GM12878 (cell line): ENCODE data around the gene NCAPD2. TPM values are rescaled to one million over a fixed set of nuclear protein-coding genes. Genes with fewer than 3 reads are reported as not detected.

ENCODE experiments used
- ATAC-seq: fragments of 200-7000 bp; cut with Tn5 transposase; 3 replicates; pipeline ENCODE4 v1.9.1; 2020; ENCODE audit warnings: mild to moderate bottlenecking, moderate library complexity
- BruUV-seq: library from RNA; stranded (reverse); fragments of 400-500 nt; replicated peaks from 2 replicates; lab custom pipeline; 2021; lab: Mats Ljungman, UMichigan
- CTCF ChIA-PET: fragments of 300-600 bp; sonication (Branson Sonifier 250); formaldehyde crosslinking; extraction: SDS; loops from one replicate; lab custom pipeline; 2021; ENCODE audit warnings: inconsistent platforms; lab: Yijun Ruan, JAX
- POLR2A ChIA-PET: fragments of 350-600 bp; formaldehyde crosslinking; extraction: SDS; loops from one replicate; lab custom pipeline; 2021; ENCODE audit warnings: inconsistent platforms; lab: Charles Lee
- RAD21 ChIA-PET: fragments of 300-600 bp; sonication (Branson Sonifier 250); formaldehyde crosslinking; loops from one replicate; lab custom pipeline; 2023; ENCODE audit warnings: antibody characterized with exemption; ENCODE audit not compliant: unreplicated experiment; lab: Charles Lee
- SMC1A ChIA-PET: fragments of 300-600 bp; sonication (Branson Sonifier 250); formaldehyde crosslinking; loops from one replicate; lab custom pipeline; 2023; ENCODE audit not compliant: unreplicated experiment, uncharacterized antibody; lab: Charles Lee
- DNase-seq: peaks from one replicate; pipeline ENCODE4 v3.0.0-alpha.2; 2011; ENCODE audit warnings: low read depth, low spot score
- FAIRE-seq: peaks from 3 replicates; lab custom pipeline; 2011; peaks lifted over from hg19 to GRCh38; lab: Jason Lieb, UNC
- H2AFZ ChIP-seq: 2 replicates; pipeline ENCODE4 v1.6.0; 2011; ENCODE audit warnings: low read depth, low read length, control low read depth; ENCODE audit not compliant: control insufficient read depth
- H3K27ac ChIP-seq: 2 replicates; pipeline ENCODE4 v1.5.1; 2011; ENCODE audit warnings: control low read depth; ENCODE audit not compliant: control insufficient read depth, insufficient read depth
- H3K27me3 ChIP-seq, 2 experiments: replicated peaks in 1 of 2; 2 replicates each; pipeline versions ENCODE4 v1.6.0 to v1.6.1; 2011; ENCODE audit warnings: low read length in 1 of 2; ENCODE audit not compliant: control insufficient read depth in 2 of 2, insufficient read depth in 2 of 2
- H3K36me3 ChIP-seq, 2 experiments: 2 replicates each; pipeline ENCODE4 v1.5.1; 2011; ENCODE audit warnings: low read length in 1 of 2; ENCODE audit not compliant: control insufficient read depth in 2 of 2, insufficient read depth in 2 of 2
- H3K4me1 ChIP-seq: 2 replicates; pipeline ENCODE4 v1.6.1; 2011; ENCODE audit warnings: mild to moderate bottlenecking, low read length, moderate library complexity, mixed read lengths; ENCODE audit not compliant: control insufficient read depth, insufficient read depth
- H3K4me2 ChIP-seq: 2 replicates; pipeline ENCODE4 v1.6.0; 2011; ENCODE audit warnings: control low read depth; ENCODE audit not compliant: control insufficient read depth, insufficient read depth
- H3K4me3 ChIP-seq: fragments of 200-600 bp; sonication (generic); 2 replicates; pipeline ENCODE4 v1.5.1; 2016
- H3K79me2 ChIP-seq: 2 replicates; pipeline ENCODE4 v1.6.0; 2011; ENCODE audit warnings: low read length; ENCODE audit not compliant: control insufficient read depth, insufficient read depth
- H3K9ac ChIP-seq: 2 replicates; pipeline ENCODE4 v1.8.0; 2011; ENCODE audit warnings: low read length, control low read depth, mixed read lengths; ENCODE audit not compliant: control insufficient read depth, insufficient read depth
- H3K9me3 ChIP-seq: replicated peaks from 3 replicates; pipeline ENCODE4 v1.5.1; 2011; ENCODE audit warnings: mild to moderate bottlenecking, low read length; ENCODE audit not compliant: control insufficient read depth, insufficient read depth
- H4K20me1 ChIP-seq: 2 replicates; pipeline ENCODE4 v1.6.0; 2011; ENCODE audit not compliant: control insufficient read depth, insufficient read depth
- GABPA ChIP-seq: IDR thresholded peaks from 2 replicates; pipeline ENCODE4 v1.6.1; 2014; ENCODE audit warnings: antibody characterized with exemption, low read depth, mild to moderate bottlenecking, inconsistent platforms
- MYB ChIP-seq: fragments of 150-350 bp; IDR thresholded peaks from 2 replicates; pipeline ENCODE4 v1.6.1; 2014; ENCODE audit warnings: mild to moderate bottlenecking, low read depth, low read length, borderline replicate concordance
- PAX5 ChIP-seq: IDR thresholded peaks from 2 replicates; pipeline ENCODE4 v1.6.1; 2011; ENCODE audit warnings: low read depth, low read length, borderline replicate concordance
- POLR2A ChIP-seq: IDR thresholded peaks from 2 replicates; pipeline ENCODE4 v1.6.1; 2011; ENCODE audit warnings: low read depth, mild to moderate bottlenecking, low read length
- SUZ12 ChIP-seq: fragments of 200-600 bp; sonication (generic); IDR thresholded peaks from one replicate; pipeline ENCODE4 v1.6.1; 2018; ENCODE audit warnings: antibody characterized with exemption, mild to moderate bottlenecking; ENCODE audit not compliant: unreplicated experiment
- WRNIP1 ChIP-seq: IDR thresholded peaks from 2 replicates; pipeline ENCODE4 v1.6.1; 2011; ENCODE audit warnings: low read depth, low read length, improper control_type of control experiment, borderline replicate concordance
- WGBS: methylation state at CpG from one replicate; pipeline ENCODE4 v1.1.6; 2016; ENCODE audit warnings: low lambda C conversion rate; ENCODE audit not compliant: insufficient replicate concordance, insufficient coverage; ENCODE audit errors: missing lambda C conversion rate; 5-methylcytosine and 5-hydroxymethylcytosine counted together
- in situ Hi-C: fragments of 300-500 bp; cut with MboI; formaldehyde crosslinking; loops from 9 replicates; pipeline ENCODE4 v1.14.3; 2018; ENCODE audit warnings: mixed read lengths
- intact Hi-C: fragments of 100-400 bp; cut with micrococcal nuclease; formaldehyde crosslinking; loops from one replicate; pipeline ENCODE4 v1.14.2; 2022; ENCODE audit not compliant: unreplicated experiment
- polyA plus RNA-seq, 11 experiments: library from polyadenylated mRNA; depleted of rRNA in 4 of 11; unstranded in 6 of 11; stranded (reverse) in 5 of 11; fragments of >200 nt; fragmentation: Nextera tagmentation in 4 of 11; fragmentation: Illumina TruSeq in 1 of 11; extraction: Ambion mirVana in 4 of 11; extraction: Trizol in 1 of 11; gene quantifications; 1 replicate in 1 of 11; 2 replicates in 10 of 11; pipeline versions ENCODE4 v1.2.1 to v1.2.3, GENCODE V29; 2011 to 2016; ENCODE audit warnings: inconsistent platforms in 2 of 11, missing spikeins in 2 of 11, low read depth in 1 of 11
- total RNA-seq, 4 experiments: library from RNA; depleted of rRNA in 3 of 4; stranded (reverse); fragments of >200 nt in 3 of 4; fragmentation: Illumina TruSeq in 1 of 4; extraction: Trizol in 1 of 4; gene quantifications; 2 replicates each; pipeline versions ENCODE4 v1.2.1 to v1.2.3, GENCODE V29; 2013 to 2021
- TF ChIP-seq, protein P1 (sequence below): IDR thresholded peaks from 2 replicates; pipeline ENCODE4 v1.6.1; 2011; ENCODE audit warnings: borderline replicate concordance, low read depth, mild to moderate bottlenecking, moderate library complexity, low read length; ENCODE audit not compliant: insufficient read depth, poor library complexity, severe bottlenecking
- TF ChIP-seq, protein P2 (sequence below): fragments of 450-650 bp; IDR thresholded peaks from 2 replicates; pipeline ENCODE4 v1.6.1; 2018; ENCODE audit warnings: borderline replicate concordance, mild to moderate bottlenecking; ENCODE audit not compliant: partially characterized antibody
- TF ChIP-seq, protein P3 (sequence below): IDR thresholded peaks from 2 replicates; pipeline ENCODE4 v1.6.1; 2012; ENCODE audit warnings: low read depth, low read length, improper control_type of control experiment

The NCAPD2 gene
- total and polyA plus RNA-seq, 10 of the 15 experiments (the other 5 are each of a cell fraction or from before 2014, with no cell fraction given) = 24.2 to 160 (median 110) TPM

DNA sequence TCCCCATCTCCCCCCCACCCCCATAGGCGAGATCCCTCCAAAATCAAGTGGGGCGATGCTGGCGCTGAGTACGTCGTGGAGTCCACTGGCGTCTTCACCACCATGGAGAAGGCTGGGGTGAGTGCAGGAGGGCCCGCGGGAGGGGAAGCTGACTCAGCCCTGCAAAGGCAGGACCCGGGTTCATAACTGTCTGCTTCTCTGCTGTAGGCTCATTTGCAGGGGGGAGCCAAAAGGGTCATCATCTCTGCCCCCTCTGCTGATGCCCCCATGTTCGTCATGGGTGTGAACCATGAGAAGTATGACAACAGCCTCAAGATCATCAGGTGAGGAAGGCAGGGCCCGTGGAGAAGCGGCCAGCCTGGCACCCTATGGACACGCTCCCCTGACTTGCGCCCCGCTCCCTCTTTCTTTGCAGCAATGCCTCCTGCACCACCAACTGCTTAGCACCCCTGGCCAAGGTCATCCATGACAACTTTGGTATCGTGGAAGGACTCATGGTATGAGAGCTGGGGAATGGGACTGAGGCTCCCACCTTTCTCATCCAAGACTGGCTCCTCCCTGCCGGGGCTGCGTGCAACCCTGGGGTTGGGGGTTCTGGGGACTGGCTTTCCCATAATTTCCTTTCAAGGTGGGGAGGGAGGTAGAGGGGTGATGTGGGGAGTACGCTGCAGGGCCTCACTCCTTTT lies 43.1 kb downstream of the NCAPD2 start:
- Histone ChIP-seq H3K4me1 (peaks cover 30% of the 10 kb centered on the region), H3K9ac (peak overlapping the region; percentile 79), H3K4me2 (peak overlapping the region; percentile 98), H3K4me3 (peak overlapping the region; percentile 83), H2AFZ (no peak overlapping the region), H3K9me3 (no peaks in the 10 kb centered on the region), H4K20me1 (peaks cover 24% of the 10 kb centered on the region), H3K27me3 (no peaks in the 10 kb centered on the region), H3K36me3 (peaks cover 26 to 30% of the 10 kb centered on the region in 2 experiments; a peak in 3 of 4 replicates), H3K79me2 (peaks cover 64% of the 10 kb centered on the region), H3K27ac (peak overlapping the region; percentile 98; the same call in 1 of the 2 replicates)
- SMC1A ChIA-PET = interaction anchor here (0.6 to 7.9 kb wide), 15 partner anchors 9 to 201 kb away, joined by 3 to 83 read pairs (median 4); no protein-coding TSS in a partner anchor
- in situ Hi-C loops = no loop called here
- no peak for TF ChIP-seq WRNIP1
- no peak for TF ChIP-seq SUZ12
- TF ChIP-seq, protein P1, sequence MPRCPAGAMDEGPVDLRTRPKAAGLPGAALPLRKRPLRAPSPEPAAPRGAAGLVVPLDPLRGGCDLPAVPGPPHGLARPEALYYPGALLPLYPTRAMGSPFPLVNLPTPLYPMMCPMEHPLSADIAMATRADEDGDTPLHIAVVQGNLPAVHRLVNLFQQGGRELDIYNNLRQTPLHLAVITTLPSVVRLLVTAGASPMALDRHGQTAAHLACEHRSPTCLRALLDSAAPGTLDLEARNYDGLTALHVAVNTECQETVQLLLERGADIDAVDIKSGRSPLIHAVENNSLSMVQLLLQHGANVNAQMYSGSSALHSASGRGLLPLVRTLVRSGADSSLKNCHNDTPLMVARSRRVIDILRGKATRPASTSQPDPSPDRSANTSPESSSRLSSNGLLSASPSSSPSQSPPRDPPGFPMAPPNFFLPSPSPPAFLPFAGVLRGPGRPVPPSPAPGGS = no peak
- no peak for TF ChIP-seq GABPA
- TF ChIP-seq, protein P2, sequence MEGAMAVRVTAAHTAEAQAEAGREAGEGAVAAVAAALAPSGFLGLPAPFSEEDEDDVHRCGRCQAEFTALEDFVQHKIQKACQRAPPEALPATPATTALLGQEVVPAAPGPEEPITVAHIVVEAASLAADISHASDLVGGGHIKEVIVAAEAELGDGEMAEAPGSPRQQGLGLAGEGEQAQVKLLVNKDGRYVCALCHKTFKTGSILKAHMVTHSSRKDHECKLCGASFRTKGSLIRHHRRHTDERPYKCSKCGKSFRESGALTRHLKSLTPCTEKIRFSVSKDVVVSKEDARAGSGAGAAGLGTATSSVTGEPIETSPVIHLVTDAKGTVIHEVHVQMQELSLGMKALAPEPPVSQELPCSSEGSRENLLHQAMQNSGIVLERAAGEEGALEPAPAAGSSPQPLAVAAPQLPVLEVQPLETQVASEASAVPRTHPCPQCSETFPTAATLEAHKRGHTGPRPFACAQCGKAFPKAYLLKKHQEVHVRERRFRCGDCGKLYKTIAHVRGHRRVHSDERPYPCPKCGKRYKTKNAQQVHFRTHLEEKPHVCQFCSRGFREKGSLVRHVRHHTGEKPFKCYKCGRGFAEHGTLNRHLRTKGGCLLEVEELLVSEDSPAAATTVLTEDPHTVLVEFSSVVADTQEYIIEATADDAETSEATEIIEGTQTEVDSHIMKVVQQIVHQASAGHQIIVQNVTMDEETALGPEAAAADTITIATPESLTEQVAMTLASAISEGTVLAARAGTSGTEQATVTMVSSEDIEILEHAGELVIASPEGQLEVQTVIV = no peak
- TF ChIP-seq PAX5 = peak; percentile 60; the same call in 1 of the 2 replicates
- TF ChIP-seq, protein P3, sequence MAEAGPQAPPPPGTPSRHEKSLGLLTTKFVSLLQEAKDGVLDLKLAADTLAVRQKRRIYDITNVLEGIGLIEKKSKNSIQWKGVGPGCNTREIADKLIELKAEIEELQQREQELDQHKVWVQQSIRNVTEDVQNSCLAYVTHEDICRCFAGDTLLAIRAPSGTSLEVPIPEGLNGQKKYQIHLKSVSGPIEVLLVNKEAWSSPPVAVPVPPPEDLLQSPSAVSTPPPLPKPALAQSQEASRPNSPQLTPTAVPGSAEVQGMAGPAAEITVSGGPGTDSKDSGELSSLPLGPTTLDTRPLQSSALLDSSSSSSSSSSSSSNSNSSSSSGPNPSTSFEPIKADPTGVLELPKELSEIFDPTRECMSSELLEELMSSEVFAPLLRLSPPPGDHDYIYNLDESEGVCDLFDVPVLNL = no peak
- TF ChIP-seq MYB = no peak
- TF ChIP-seq POLR2A = peak; percentile 34; the same call in 1 of the 2 replicates
- 28% methylated on average over 19 of the region's 19 CpGs for WGBS
- FAIRE-seq = no peak
- RAD21 ChIA-PET = interaction anchor here (0.7 to 6.9 kb wide), 16 partner anchors 17 to 549 kb away, joined by 3 to 67 read pairs (median 5); partner anchors contain the start of genes MRPL51, TAPBPL and VAMP1
- CTCF ChIA-PET = interaction anchor here (0.6 to 7.7 kb wide), 45 partner anchors 8 to 330 kb away, joined by 3 to 91 read pairs (median 4); partner anchors contain the start of genes CD27, CDCA3, COPS7A and IFFO1
- no peak for ATAC-seq
- DNase-seq = no peak
- POLR2A ChIA-PET = interaction anchor here (0.6 to 4.3 kb wide), 10 partner anchors 16 to 216 kb away, joined by 3 to 32 read pairs (median 4); partner anchors contain the start of genes MLF2, MRPL51 and NOP2
- intact Hi-C loops = loop anchor here (5.0 kb wide), 1 partner anchor 70 kb away; no protein-coding TSS in a partner anchor
- no TSS peak for BruUV-seq
